Uterus (tissue), 2 donors: ENCODE results near the gene PPARA.

Source experiments
- POLR2A ChIP-seq, 2 donors: fragments of 450-650 bp; IDR thresholded peaks; one replicate each; pipeline ENCODE4 v1.6.1; 2016; ENCODE audit warnings: antibody characterized with exemption in 2 of 2, mild to moderate bottlenecking in 1 of 2, moderate library complexity in 1 of 2
- TF ChIP-seq, protein P1 (sequence below), 4 experiments: fragments of 200-600 bp in 2 of 4; fragments of 450-650 bp in 2 of 4; sonication (generic) in 2 of 4; IDR thresholded peaks; one replicate each; pipeline ENCODE4 v1.5.1; 2016 to 2019; ENCODE audit warnings: antibody characterized with exemption in 4 of 4, mild to moderate bottlenecking in 2 of 4, moderate library complexity in 1 of 4

DNA sequence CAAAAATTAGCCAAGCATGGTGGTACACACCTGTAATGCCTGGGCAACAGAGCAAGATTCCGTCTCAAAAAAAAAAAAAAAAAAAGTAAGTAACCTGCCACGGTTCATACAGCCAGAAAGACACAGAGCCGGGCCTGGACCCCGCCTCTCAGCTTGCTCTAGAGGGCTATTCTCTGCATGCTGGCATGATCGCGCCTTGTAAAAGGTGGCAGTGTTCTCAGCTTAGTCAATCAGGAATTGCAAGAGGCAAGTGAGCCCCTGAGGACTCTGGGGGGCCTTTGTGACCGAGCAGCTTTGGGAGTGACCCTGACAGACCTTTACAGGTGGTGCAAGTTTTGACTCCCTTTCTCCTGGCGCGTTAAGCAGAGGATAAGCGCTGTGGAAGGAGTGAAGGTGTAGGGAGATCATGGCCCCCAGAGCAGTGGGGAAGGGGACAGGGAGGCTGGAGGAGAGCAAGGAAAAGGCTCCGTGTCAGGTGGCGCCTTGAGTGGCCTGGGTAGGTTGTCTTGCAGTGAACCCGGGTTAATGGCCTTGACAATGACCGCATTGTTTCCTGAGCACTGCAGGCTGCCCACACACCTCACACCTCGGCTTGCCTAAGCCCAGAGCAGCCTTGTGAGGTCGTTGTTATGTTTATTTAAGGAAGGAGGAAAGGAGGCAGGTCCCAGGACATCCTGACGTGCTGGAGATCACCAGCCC lies 50.9 kb downstream of the PPARA start:
- TF ChIP-seq, protein P1, sequence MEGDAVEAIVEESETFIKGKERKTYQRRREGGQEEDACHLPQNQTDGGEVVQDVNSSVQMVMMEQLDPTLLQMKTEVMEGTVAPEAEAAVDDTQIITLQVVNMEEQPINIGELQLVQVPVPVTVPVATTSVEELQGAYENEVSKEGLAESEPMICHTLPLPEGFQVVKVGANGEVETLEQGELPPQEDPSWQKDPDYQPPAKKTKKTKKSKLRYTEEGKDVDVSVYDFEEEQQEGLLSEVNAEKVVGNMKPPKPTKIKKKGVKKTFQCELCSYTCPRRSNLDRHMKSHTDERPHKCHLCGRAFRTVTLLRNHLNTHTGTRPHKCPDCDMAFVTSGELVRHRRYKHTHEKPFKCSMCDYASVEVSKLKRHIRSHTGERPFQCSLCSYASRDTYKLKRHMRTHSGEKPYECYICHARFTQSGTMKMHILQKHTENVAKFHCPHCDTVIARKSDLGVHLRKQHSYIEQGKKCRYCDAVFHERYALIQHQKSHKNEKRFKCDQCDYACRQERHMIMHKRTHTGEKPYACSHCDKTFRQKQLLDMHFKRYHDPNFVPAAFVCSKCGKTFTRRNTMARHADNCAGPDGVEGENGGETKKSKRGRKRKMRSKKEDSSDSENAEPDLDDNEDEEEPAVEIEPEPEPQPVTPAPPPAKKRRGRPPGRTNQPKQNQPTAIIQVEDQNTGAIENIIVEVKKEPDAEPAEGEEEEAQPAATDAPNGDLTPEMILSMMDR (IDR thresholded peaks at IDR 0.05) = no peak
- no peak for TF ChIP-seq POLR2A (IDR thresholded peaks at IDR 0.05)
